PC-3 (cell line): Measurements from ENCODE around the gene JPT2.

Experiments
- EZH2 ChIP-seq: fragments of 300-600 bp; sonication (generic); IDR thresholded peaks from one replicate; pipeline ENCODE4 v1.6.1; 2017; ENCODE audit warnings: antibody characterized with exemption, mild to moderate bottlenecking, low read length; ENCODE audit not compliant: unreplicated experiment
- EZH2phosphoT487 ChIP-seq: fragments of 300-600 bp; sonication (generic); IDR thresholded peaks from 2 replicates; pipeline ENCODE4 v1.6.1; 2018; ENCODE audit warnings: mild to moderate bottlenecking, antibody characterized with exemption, low read length, borderline replicate concordance
- TF ChIP-seq, protein P1 (sequence below): fragments of 300-600 bp; sonication (generic); conservative IDR thresholded peaks from 2 replicates; pipeline ENCODE4 v1.5.1; 2017; ENCODE audit warnings: antibody characterized with exemption, low read depth, mild to moderate bottlenecking, low read length

DNA sequence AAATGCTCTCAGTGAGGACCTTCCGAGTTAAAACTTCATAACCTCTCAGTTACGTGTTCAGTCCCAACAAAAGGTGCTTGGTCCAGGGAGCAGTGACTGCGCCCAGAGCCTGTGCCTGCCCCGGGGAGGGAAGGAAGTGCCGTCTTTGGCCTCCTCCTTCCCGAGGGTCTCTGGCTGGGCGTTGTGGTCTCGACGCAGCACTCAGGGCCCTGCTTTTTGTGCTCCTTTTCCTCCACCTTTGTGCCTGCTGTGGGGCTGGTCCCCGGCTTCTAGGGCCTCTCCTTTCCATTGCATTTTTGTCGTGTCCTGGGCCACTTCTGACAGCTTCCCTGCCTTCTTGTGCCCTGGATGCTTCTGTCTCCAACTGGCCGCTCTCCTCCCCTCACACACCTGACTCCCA lies 36.8 kb upstream of the JPT2 start:
- TF ChIP-seq, protein P1, sequence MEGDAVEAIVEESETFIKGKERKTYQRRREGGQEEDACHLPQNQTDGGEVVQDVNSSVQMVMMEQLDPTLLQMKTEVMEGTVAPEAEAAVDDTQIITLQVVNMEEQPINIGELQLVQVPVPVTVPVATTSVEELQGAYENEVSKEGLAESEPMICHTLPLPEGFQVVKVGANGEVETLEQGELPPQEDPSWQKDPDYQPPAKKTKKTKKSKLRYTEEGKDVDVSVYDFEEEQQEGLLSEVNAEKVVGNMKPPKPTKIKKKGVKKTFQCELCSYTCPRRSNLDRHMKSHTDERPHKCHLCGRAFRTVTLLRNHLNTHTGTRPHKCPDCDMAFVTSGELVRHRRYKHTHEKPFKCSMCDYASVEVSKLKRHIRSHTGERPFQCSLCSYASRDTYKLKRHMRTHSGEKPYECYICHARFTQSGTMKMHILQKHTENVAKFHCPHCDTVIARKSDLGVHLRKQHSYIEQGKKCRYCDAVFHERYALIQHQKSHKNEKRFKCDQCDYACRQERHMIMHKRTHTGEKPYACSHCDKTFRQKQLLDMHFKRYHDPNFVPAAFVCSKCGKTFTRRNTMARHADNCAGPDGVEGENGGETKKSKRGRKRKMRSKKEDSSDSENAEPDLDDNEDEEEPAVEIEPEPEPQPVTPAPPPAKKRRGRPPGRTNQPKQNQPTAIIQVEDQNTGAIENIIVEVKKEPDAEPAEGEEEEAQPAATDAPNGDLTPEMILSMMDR = no peak
- TF ChIP-seq EZH2phosphoT487 (no peak), EZH2 (no peak)
